Neural cell (in vitro differentiated cells): ENCODE measurements around the gene KCTD15.

Experiments
- CTCF ChIP-seq: fragments of 450-650 bp; IDR thresholded peaks from 2 replicates; pipeline ENCODE4 v1.5.1; 2014; ENCODE audit warnings: antibody characterized with exemption, mild to moderate bottlenecking, moderate library complexity; ENCODE audit not compliant: poor library complexity, severe bottlenecking
- TAF1 ChIP-seq: IDR thresholded peaks from 2 replicates; pipeline ENCODE4 v1.6.1; 2012; ENCODE audit warnings: low read depth

- TF ChIP-seq TAF1: no peak
- no peak for TF ChIP-seq CTCF
Measured at GRCh38 chr19:33766623-33767022, 30.0 kb upstream of the KCTD15 start.
